WTC11 (cell line): ENCODE measurements around the gene TFAP2E. TPM values are rescaled to one million over a fixed set of nuclear protein-coding genes. Genes with fewer than 3 reads are reported as not detected.
A peak's percentile ranks its signal among the peaks of the same experiment; 100 is the strongest.
"Not testable (repeated sequence)": the region's sequence is repeated elsewhere in the genome, so short reads cannot be mapped to it uniquely, and the experiment has no call there.

ENCODE experiments used
- ATAC-seq: fragments of 200-7000 bp; cut with Tn5 transposase; 2 replicates; pipeline ENCODE4 v1.10.0; 2021; ENCODE audit warnings: mild to moderate bottlenecking, moderate library complexity
- CTCF ChIA-PET: fragments of 300-600 bp; sonication (Branson Sonifier 250); formaldehyde crosslinking; loops from one replicate; lab custom pipeline; 2021; ENCODE audit warnings: antibody characterized with exemption; lab: Charles Lee
- POLR2A ChIA-PET: fragments of 350-600 bp; sonication (Branson Sonifier 250); formaldehyde crosslinking; loops from one replicate; lab custom pipeline; 2021; ENCODE audit warnings: antibody characterized with exemption; lab: Charles Lee
- DNase-seq: peaks from one replicate; pipeline ENCODE4 v3.0.0; 2021; ENCODE audit warnings: low spot score
- H3K27ac Mint-ChIP-seq: 2 replicates; pipeline ENCODE4 v1.8.0; 2021; ENCODE audit warnings: mixed read lengths
- H3K27me3 Mint-ChIP-seq: 2 replicates; pipeline ENCODE4 v1.8.0; 2021; ENCODE audit warnings: low read depth, mild to moderate bottlenecking, moderate library complexity, mixed read lengths
- H3K36me3 Mint-ChIP-seq: 2 replicates; pipeline ENCODE4 v1.8.0; 2021; ENCODE audit warnings: mixed read lengths
- H3K4me1 Mint-ChIP-seq: 2 replicates; pipeline ENCODE4 v1.8.0; 2022; ENCODE audit warnings: mixed read lengths
- H3K4me3 Mint-ChIP-seq: 2 replicates; pipeline ENCODE4 v1.8.0; 2021; ENCODE audit warnings: mild to moderate bottlenecking, moderate library complexity, mixed read lengths
- H3K9me3 Mint-ChIP-seq: 2 replicates; pipeline ENCODE4 v1.8.0; 2021; ENCODE audit warnings: mixed read lengths
- CBFB ChIP-seq: sonication (generic); formaldehyde crosslinking; IDR thresholded peaks from 2 replicates; pipeline ENCODE4 v1.8.1; 2022; ENCODE audit warnings: mild to moderate bottlenecking, low read depth, missing genetic modification reagents
- CREB1 ChIP-seq: sonication (generic); formaldehyde crosslinking; IDR thresholded peaks from 2 replicates; pipeline ENCODE4 v1.8.0; 2023; ENCODE audit warnings: mild to moderate bottlenecking, missing genetic modification reagents
- E2F5 ChIP-seq: sonication (generic); formaldehyde crosslinking; IDR thresholded peaks from 2 replicates; pipeline ENCODE4 v1.8.1; 2022; ENCODE audit warnings: mild to moderate bottlenecking, moderate library complexity, missing genetic modification reagents
- ELF4 ChIP-seq: sonication (generic); formaldehyde crosslinking; IDR thresholded peaks from 2 replicates; pipeline ENCODE4 v1.8.1; 2022; ENCODE audit warnings: low read depth, mild to moderate bottlenecking, moderate library complexity, missing genetic modification reagents
- ERG ChIP-seq: fragments of 250-450 bp; sonication (Bioruptor Pico); IDR thresholded peaks from 2 replicates; pipeline ENCODE4 v1.8.0; 2021; ENCODE audit warnings: mild to moderate bottlenecking
- ETV6 ChIP-seq: sonication (generic); formaldehyde crosslinking; IDR thresholded peaks from 2 replicates; pipeline ENCODE4 v1.8.1; 2022; ENCODE audit warnings: mild to moderate bottlenecking, missing genetic modification reagents
- FOXJ3 ChIP-seq: sonication (generic); formaldehyde crosslinking; IDR thresholded peaks from 2 replicates; pipeline ENCODE4 v1.9.0; 2021; ENCODE audit warnings: missing genetic modification reagents, mild to moderate bottlenecking, borderline replicate concordance
- FOXP4 ChIP-seq: sonication (generic); formaldehyde crosslinking; IDR thresholded peaks from 2 replicates; pipeline ENCODE4 v1.8.0; 2022; ENCODE audit warnings: mild to moderate bottlenecking, missing genetic modification reagents
- HMGA2 ChIP-seq: fragments of 250-450 bp; sonication (Bioruptor Pico); IDR thresholded peaks from 2 replicates; pipeline ENCODE4 v1.4.0; 2021; ENCODE audit warnings: mild to moderate bottlenecking, moderate library complexity
- MLX ChIP-seq: sonication (generic); formaldehyde crosslinking; IDR thresholded peaks from 2 replicates; pipeline ENCODE4 v1.8.1; 2023; ENCODE audit warnings: mild to moderate bottlenecking, missing genetic modification reagents, moderate library complexity
- NR2C2 ChIP-seq: sonication (generic); formaldehyde crosslinking; IDR thresholded peaks from 2 replicates; pipeline ENCODE4 v1.8.0; 2022; ENCODE audit warnings: mild to moderate bottlenecking, missing genetic modification reagents
- RELA ChIP-seq: sonication (generic); formaldehyde crosslinking; IDR thresholded peaks from 2 replicates; pipeline ENCODE4 v1.8.1; 2022; ENCODE audit warnings: missing genetic modification reagents, mild to moderate bottlenecking, borderline replicate concordance
- SMAD3 ChIP-seq: sonication (generic); formaldehyde crosslinking; IDR thresholded peaks from 2 replicates; pipeline ENCODE4 v1.8.0; 2022; ENCODE audit warnings: missing genetic modification reagents, mild to moderate bottlenecking, borderline replicate concordance
- SP1 ChIP-seq: sonication (generic); formaldehyde crosslinking; conservative IDR thresholded peaks from 2 replicates; pipeline ENCODE4 v1.8.1; 2022; ENCODE audit warnings: missing genetic modification reagents
- TCF7 ChIP-seq: sonication (generic); formaldehyde crosslinking; IDR thresholded peaks from 2 replicates; pipeline ENCODE4 v1.8.0; 2022; ENCODE audit warnings: mild to moderate bottlenecking, low read depth, missing genetic modification reagents, moderate library complexity
- TEAD4 ChIP-seq: sonication (generic); formaldehyde crosslinking; IDR thresholded peaks from 2 replicates; pipeline ENCODE4 v1.8.0; 2022; ENCODE audit warnings: mild to moderate bottlenecking, missing genetic modification reagents
- USF2 ChIP-seq: sonication (generic); formaldehyde crosslinking; IDR thresholded peaks from 2 replicates; pipeline ENCODE4 v1.8.1; 2023; ENCODE audit warnings: mild to moderate bottlenecking, missing genetic modification reagents, moderate library complexity
- ZNF416 ChIP-seq: fragments of 250-450 bp; sonication (Bioruptor Pico); IDR thresholded peaks from 2 replicates; pipeline ENCODE4 v1.9.0; 2021; ENCODE audit warnings: mild to moderate bottlenecking, inconsistent platforms
- ZNF512 ChIP-seq: sonication (generic); formaldehyde crosslinking; IDR thresholded peaks from 2 replicates; pipeline ENCODE4 v1.8.1; 2022; ENCODE audit warnings: missing genetic modification reagents, borderline replicate concordance
- ZNF532 ChIP-seq: fragments of 250-450 bp; sonication (Bioruptor Pico); IDR thresholded peaks from 2 replicates; pipeline ENCODE4 v1.9.0; 2021; ENCODE audit warnings: mild to moderate bottlenecking, borderline replicate concordance
- total RNA-seq: library from RNA; stranded (reverse); gene quantifications from 3 replicates; pipeline ENCODE4 v1.2.3, GENCODE V29; 2021

Gene TFAP2E
- total RNA-seq, 1 experiment from 2014 or later, result 1.7 TPM

GRCh38 chr1:35575416-35575958 is 2.4 kb downstream of the TFAP2E start (continued):
- TF ChIP-seq CBFB, result no peak
- no peak for TF ChIP-seq CREB1
- no peak for TF ChIP-seq SMAD3 (CRISPR knock-in tag)
- no peak for TF ChIP-seq TCF7 (CRISPR knock-in tag)
- no peak for TF ChIP-seq HMGA2 (CRISPR knock-in tag)
- TF ChIP-seq FOXP4 (CRISPR knock-in tag), result no peak

- H3K36me3 Mint-ChIP-seq, result no peaks in the 10 kb centered on the region
- peaks cover 38% of the 10 kb centered on the region for H3K4me1 Mint-ChIP-seq
- DNase-seq, result no peak
- TF ChIP-seq NR2C2 (CRISPR knock-in tag) (no peak), MLX (CRISPR knock-in tag) (no peak), FOXJ3 (CRISPR knock-in tag) (no peak), SP1 (CRISPR knock-in tag) (no peak), RELA (CRISPR knock-in tag) (no peak), TEAD4 (CRISPR knock-in tag) (no peak), ERG (CRISPR knock-in tag) (no peak), ELF4 (CRISPR knock-in tag) (no peak), USF2 (no peak), E2F5 (no peak), ZNF512 (CRISPR knock-in tag) (no peak), ETV6 (CRISPR knock-in tag) (no peak), ZNF416 (CRISPR knock-in tag) (no peak), ZNF532 (CRISPR knock-in tag) (no peak)
- TF ChIP-seq, all 79 proteins: peak for 0
- Mint-ChIP-seq H3K4me3 (peak overlapping the region; percentile 72), H3K27ac (no peak overlapping the region), H3K27me3 (peaks cover 90% of the 10 kb centered on the region), H3K9me3 (no peaks in the 10 kb centered on the region)
- ChIA-PET CTCF (interaction anchor here (0.6 to 4.5 kb wide), 4 partner anchors 12 to 203 kb away, joined by 5 to 35 read pairs (median 8); no protein-coding TSS in a partner anchor), POLR2A (no interaction called here)
- no peak for ATAC-seq
Observed at GRCh38 chr1:35576061-35576765, 3.1 kb downstream of the TFAP2E start.

GRCh38 chr1:35576766-35577070 is 3.6 kb downstream of the TFAP2E start:
- POLR2A ChIA-PET, ATAC-seq, H3K9me3 Mint-ChIP-seq, H3K36me3 Mint-ChIP-seq, DNase-seq, H3K27ac Mint-ChIP-seq: not testable (repeated sequence)
- peak overlapping the region; percentile 74 for H3K4me3 Mint-ChIP-seq
- H3K4me1 Mint-ChIP-seq, result peaks cover 38% of the 10 kb centered on the region
- CTCF ChIA-PET, result interaction anchor here (1.8 kb wide), 1 partner anchor 139 kb away, joined by 12 read pairs; no protein-coding TSS in a partner anchor
- peaks cover 85% of the 10 kb centered on the region for H3K27me3 Mint-ChIP-seq
